NCI-H2107 treated with DMSO at 0.1 percent for 48 hours (cell line): ENCODE results near the gene CEP95.
A peak's percentile ranks its signal among the peaks of the same experiment; 100 is the strongest.

Experiments used
- DNase-seq: peaks from one replicate; lab custom pipeline; 2025; ENCODE audit not compliant: unreplicated experiment; lab: John Stamatoyannopoulos, UW

Gene CEP95

DNA sequence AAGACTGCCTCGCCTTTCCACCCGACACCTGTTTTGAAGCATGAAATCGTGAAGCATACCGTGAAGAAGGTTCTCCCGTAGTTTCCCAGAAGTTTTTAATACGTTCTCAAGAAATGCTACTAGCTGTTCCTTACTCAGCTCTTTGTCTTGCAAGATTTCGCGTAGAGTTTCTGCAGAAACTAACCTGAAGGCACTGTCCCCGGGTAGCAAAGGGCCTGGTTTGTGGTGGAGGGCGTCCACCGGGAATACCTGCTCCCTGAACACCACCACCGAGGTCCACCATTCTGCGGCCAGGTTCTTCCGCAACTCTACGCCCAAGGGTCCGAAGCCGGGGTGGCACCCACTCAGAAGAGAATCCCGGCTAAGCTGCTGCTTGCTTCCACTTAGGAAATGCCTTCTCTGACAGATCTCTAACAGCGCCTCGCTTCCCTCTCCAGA lies 10.4 kb upstream of the CEP95 start:
- no peak for DNase-seq

DNA sequence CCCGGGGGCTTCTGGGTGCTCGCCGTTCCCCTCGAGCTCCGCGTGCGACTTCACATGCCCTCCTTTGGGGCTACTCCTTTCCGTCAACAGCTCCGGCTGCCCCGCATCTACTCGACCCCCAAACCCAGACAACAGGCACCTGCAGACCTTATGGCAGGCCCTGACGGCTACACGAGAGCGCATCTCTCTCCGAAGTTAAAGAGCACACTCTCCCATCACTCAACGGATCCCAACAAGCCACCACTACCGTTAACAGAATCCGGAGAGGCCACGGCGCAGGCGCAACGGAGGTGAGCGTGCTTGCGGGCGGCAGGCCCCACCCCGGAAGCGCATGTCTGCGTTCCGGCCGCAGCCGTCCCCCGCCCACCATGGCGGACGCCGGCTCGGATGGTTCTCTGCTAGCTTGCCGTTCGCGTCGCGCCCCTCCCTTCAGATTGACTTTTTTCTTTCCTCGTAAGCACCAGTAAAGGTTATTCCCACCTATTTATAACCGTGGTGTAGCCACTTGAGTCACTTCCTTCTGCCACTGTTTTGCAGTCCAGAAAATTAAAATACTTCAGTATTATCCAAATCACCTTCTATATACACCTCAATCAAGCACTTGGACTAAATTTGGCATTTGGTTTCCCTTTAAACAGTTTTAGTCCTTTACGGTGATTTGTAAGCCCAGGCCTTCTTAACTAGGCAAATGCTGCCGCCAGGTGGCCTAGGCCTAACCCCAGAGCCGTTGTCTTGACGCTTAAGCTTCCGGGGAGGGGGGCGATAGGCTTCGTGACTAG lies 9.8 kb upstream of the CEP95 start, which contains the start of gene POLG2:
Gene POLG2 (minus strand): TSS at position 269 of the 779 bp plus-strand sequence. CDS start 86 bp downstream, at position 183.
- DNase-seq = peak; percentile 92

DNA sequence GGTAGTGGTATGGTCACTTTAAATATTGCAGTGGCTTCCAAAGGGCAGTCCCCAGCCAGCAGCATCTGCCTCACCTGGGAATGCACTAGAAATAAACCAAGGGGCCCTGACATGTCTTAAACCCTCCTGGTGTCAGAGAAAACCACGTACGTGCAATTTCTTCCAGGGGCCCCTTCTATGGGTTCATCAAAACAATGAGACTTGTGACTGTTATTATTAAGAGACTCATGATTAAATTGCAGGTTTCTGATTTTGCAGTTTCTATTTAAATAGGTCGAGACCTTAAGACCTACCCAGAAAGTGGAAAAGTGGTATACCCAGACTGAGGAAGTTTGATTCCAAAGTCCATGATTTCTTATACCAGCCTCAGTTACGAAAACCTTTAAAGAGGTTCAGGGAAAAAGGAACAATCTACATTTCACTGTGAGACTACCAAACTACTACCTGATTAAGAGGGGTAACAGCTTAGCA lies 9.2 kb upstream of the CEP95 start:
- no peak for DNase-seq

DNA sequence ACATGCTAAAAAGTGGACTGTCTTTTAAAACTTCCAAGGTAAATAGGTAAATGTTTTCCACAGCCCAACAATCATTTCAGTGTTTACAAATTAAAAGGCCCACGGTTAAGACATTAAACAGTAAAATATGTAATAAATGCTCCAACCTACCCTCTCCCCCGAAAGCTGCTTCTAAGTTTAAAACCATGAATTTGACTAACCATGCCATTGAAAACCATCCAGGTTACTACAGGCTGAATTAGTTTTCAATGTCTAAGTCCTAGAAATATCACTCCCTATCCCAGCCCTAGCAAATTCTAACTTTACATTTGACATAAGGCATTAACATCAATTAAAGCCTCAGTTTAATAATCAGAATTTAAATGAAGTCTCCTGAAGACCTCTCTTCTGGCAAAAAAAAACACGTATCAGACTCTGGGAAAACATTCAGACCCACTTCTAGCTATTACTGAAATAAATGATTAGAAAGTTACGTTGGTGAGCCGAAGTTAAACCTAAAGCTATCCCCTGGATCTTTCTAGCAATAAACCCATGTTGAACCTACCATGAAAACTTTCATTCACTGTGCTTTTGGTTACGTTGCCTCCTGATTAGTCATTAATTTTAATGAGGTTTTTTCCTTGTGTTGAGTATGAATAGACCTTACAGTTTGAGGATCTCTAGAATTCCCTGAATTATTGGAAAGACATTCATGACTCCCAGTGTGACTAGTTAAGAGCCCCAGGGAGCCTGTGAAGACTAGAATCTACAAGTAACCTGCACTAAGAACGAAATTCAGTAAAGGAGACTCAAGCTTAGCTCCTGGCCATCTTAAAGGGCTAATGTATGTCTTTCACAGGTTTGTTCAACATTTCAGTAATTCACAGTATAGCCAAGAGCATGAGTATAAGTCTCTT lies 8.2 kb upstream of the CEP95 start:
- no peak for DNase-seq

DNA sequence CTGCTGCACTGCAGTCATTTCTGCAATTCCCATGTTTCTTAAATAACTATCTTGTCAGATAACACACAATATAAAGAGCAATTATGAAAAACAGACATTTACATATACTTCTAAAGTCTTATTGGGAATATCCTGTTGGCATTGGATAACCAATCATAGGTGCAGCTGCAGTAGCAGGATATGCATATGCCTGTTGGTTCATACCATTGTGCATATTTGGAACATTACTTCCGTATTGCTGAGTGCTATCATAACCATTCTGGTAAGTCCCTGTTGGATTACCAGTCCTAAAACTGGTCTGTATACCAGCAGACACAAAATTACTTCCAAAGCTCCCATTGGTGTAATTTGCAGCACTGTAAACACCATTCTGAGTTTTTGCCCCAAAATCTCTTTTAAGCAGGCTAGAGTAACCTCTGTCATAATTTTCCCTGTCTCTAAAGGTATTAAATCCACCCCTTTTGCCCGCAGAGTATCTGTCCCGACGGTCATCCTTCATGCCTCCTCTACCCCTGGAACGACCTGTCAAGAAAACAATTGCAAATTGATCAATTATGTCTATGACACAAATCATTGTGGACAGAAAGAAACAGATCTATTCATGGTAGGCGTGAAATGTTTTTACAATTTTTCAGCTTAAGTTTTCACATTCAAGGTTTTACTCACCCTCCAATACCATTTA lies 6.8 kb upstream of the CEP95 start:
- DNase-seq = no peak

DNA sequence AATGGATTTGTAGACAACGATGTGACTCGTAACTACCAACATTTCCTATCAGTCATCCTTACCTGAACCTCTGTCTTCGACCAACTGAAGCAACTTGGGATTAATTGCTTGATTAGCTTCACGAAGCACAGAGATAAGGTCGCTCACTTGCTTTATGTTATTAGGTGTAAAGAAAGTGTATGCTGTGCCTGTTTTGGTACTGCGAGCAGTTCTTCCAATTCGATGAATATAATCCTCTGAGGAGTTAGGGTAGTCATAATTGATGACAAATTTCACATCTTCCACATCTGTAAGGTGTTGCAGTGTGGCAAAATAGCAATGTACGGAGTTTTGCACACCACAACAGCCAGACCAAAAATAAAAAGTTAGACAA lies 6.3 kb upstream of the CEP95 start:
- DNase-seq = no peak

DNA sequence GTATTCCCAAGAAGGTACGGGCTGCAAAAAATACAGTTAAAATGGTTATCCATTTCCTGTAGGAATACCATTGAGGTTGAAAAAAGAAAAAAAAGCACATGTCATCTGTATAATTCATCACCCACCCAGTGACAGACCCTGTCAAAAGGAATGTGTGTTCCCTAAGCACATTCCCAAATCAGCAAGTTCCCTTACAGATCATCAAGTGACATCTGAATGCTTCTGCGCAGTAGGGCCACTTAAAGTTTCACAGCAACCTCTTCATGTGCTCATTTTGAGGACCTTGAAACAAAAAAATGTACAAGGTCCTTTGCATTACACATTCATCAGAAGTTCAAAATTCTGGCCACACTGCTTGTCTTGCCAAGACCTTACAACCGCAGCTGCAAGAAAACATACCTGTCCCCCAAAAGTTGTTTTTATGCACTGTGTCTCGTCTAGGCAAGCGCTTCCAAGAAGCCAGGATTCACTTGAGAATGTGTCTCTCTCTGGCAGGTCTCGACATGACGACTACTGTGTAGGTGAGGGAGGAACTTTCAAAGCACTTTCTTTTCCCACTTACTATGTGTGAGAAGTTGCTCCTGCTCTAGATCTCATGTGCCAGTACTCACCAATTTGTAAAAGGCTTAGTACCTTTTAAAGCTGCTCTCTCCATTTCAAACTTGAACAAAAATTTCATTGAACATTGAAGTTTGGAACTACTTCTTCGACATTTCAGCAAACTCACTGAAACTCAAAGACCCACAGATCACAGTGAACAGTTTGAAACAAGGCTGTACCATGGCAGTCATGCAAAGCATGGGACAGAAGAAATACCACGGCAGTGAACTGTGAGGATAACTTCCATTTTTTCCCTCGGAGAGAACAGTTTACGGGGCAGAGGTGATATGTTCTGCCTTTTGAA lies 5.7 kb upstream of the CEP95 start:
- DNase-seq = no peak

DNA sequence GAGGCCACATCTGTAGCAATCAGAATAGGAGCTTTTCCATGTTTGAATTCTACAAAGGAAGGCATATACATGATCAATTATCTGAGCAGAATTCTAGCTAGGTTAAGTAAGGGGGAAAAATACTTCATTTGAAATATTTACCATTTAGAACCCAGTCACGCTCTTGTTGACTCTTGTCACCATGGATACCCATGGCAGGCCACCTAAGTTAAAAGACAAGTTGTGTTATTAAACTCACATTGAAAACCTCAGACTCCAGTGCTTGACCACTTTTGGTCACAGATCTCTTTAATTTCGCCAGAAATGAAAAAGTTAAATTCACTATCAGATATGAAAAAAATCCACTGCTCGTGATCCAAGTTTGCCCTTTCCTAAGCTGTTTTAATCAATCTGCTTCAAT lies 4.8 kb upstream of the CEP95 start:
- DNase-seq = no peak

DNA sequence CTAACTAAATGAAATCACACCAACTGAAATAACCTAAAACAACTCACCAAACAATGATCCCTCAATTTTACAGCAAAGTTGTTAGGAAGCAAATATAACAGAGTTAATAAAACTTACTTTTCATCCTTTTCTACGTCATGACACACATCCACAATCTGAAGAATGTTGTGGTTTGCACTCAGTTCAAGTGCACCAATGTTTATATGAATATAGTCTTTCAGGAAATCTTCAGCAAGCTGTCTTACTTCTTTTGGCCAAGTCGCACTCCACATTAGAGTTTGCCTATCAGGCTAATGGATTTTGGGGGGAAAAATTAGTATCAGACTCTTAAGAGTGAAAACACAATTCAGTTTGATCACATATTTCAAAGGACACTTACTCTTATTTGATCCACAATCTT lies 4.0 kb upstream of the CEP95 start:
- DNase-seq = no peak

DNA sequence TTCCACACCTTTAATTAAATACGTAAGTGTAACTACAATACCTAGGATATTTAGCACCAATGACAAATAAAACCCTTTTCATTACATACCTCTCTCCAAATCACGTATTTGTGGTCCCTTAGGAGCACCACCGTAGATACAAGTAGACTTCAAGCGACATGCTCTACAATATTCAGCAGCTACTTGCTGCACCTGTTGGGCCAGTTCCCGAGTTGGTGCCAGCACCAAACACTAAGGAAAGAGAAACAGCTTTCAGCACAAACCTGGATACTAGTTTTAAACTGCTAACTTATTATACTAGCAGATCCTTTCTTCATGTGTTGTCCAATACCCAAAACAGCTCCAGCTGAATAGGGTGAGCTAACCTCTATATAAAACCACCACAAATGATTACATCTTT lies 3.4 kb upstream of the CEP95 start:
- no peak for DNase-seq

DNA sequence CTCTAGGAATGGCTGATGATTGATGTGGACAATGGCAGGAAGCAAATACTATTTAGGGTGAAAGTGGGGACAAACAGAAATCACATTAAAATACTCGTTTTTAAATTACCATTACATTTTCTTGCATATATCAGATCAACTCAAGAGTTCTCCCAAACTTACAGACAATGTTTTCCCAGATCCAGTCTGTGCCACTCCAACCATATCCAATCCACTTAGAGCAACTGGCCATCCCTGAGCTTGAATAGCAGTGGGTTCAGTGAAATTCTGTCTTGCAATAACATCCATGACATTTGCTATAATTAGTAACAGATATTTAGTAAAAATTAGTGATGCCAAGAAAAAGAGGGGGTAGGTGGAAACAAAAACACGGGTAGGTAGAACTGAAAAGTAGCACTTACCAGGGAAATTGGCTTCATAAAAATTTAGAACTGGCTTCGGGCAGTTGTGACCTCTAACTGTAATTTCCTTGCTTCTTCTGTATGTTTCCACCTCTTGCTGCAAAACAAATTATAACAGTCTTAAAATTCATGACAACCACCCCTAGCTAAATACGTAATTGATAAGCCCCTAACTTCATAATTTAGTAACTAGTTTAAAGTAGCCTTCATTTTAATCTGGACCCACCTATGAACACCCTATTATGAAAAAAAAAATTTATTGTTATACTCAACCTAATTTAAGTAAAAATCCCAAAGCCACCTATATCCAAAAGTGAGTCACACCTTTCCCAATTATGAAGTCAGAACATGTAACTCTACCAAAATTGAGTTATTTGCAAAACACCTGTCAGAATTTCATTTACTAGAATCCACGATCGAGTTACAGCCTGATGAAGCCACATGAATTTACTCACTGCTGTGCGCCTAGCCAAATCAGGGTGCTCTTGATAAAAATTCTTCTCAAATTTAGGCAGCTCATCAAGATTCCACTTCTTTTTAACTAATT lies 2.7 kb upstream of the CEP95 start:
- DNase-seq = no peak

DNA sequence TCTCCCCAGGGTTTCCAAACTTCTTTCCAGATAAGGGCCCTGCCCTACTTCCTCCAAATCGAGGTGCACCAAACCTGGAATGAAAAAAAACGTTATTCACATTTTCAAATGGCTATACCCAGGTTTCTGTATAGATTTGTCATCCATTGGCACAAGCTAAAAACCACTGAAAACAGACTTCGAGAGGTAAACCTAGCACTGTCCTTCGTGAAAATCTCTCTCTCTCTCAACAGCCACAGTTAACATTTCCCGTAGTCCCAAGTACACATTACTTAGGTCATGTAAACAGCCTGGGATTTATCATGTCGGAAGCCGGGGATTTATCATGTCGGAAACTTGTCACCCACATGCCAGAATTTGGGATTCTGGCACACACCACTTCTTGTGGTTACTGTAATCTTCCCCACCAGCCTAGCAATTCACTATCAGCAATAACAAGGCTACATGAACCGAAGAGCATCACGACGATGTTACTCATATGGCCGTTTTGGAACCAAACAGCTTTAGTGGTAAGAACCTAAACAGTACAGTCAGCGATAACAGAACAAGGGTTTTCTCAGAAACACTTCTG lies 1.9 kb upstream of the CEP95 start:
- no peak for DNase-seq

DNA sequence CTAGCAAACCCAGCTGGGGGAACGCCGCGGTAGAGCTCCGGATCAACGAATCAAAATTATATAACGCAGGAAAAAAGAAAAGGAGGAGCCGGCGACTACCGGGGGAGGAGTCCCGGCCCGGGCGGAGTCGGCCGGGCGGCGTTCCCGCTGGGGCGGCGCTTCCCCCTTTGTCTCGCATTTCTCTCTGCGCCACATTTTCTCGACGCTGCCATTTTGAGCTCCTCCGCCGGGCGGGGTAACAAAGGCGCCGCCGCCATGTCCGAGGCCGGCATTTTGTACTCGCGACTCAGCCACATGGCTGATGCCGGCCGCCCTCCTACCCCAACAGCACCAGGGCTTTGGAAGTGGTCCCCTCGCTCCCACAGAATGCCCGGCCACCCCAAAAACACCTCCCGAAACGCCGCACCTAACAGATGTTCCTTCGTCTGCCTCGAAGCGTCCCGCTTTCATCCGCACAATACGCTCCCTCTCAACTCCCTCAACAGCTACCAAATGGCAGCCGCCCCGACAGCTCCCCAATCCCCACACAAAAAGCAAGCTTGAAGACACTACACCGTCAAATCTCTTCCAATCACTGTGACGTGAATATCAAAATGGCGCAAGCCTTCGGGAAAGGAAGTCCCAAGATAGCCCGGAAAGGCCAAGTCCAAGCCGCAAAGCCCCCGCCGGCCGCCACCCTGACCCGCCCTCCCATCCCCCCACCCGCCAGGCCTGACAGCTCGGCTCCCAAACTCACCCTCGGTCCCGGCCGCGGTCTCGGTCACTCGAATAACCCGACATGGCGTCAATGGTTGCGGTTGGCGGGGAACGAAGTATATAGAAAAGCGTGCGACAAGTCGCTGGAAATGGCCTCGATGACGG lies 1.2 kb upstream of the CEP95 start:
- peak; percentile 59 for DNase-seq

DNA sequence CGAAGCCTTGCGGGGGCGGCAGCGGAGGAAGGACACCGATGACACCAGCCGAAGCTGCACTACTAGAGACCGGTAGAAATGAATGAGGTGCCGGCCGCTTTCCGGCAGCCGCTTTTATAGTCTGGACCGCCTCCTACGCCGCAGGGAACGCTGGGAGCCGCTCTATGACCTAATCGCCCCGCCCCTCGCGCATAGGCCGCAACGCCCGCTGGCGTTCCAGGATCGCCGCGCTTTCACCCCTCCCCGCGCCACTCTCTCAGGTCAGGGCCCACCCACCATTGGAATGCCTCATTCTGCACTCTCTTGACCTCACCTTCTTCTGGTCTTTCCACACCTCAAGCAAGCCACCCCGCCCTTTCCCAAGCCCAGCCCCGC lies 589 bp upstream of the CEP95 start, which contains the start of gene DDX5:
Gene DDX5 (minus strand): TSS at position 89 of the 375 bp plus-strand sequence. CDS start 170 bp downstream, outside the sequence.
- peak; percentile 91 for DNase-seq

DNA sequence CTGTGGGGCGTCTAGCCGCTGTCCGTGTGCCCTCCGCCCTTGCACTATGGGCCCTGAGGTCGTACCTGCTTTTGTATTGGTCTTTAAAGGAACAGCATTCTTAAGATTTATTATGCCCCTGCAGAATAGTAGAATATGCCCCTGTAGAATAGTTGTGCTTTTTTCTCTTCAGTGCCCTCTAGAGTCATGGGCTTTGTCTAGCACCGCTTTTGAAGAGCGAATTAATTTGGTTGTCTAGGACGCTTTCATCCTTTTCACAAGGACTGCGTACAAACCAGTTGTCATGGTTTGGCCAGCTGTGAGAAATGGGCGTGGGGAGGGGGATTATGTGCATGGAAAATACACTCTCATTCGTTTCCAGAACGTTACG lies 621 bp downstream of the CEP95 start:
- peak; percentile 78 for DNase-seq

DNA sequence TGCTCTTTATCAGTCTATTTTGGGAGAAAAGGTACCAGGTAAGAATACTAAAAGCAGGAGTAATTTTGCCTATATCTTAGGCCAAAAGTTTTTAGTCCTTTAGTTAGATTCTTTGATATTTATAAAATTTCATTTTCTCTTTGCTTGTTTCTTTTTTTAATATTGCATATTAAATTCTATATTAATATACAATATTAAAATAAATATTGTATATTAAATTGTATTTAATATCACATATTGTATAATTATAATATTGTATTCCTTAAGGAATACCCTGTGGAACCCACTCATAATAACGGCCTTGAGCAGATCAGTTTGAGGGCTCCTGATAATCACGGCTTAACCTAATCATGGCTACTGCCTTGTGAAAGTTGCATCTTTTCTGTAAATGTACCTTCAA lies 1.9 kb downstream of the CEP95 start:
- no peak for DNase-seq

DNA sequence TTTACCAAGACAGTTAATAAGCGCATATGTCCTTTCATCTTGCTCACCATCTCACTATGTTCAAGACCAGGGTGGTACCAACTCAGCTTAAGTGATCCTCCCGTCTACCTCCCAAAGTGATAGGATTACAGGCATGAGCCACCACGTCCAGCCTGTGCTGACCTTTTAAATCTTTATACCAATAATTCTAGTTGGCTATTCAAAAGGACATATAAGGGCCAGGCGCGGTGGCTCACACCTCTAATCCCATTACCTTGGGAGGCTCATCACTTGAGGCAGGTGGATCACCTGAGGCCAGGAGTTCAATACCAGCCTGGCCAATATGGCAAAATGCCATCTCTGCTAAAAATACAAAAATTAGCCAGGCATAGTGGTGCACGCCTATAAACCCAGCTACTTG lies 2.4 kb downstream of the CEP95 start:
- DNase-seq = no peak

DNA sequence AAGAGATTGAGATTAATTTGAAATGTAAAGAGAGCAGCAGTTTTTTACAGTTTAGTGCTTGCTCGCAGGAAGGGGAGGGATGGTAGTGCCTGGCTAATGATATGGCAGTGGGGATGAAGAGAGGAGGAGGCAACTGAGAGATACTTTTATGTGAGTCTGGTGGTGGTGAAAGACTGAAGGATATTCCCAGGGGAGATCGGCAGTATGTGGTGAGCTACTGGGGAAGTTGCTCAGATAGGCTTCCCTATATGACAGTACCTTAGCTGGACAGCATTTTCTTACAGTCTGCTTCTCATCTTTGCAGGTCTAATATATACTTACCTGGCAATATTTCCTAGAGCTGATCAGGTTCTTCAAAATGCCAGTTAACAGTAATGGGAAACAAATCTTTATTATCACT lies 8.6 kb downstream of the CEP95 start:
- no peak for DNase-seq
